AG04450 (cell line): ENCODE results near the gene THEM5. TPM values are rescaled to one million over a fixed set of nuclear protein-coding genes. Genes with fewer than 3 reads are reported as not detected.

Experiments
- CTCF ChIA-PET: fragments of 300-600, 350-600 bp; formaldehyde crosslinking; extraction: SDS; loops from one replicate; lab custom pipeline; 2022; ENCODE audit warnings: antibody characterized with exemption, inconsistent platforms; lab: Charles Lee
- POLR2A ChIA-PET: fragments of 350-600 bp; formaldehyde crosslinking; extraction: SDS; loops from one replicate; lab custom pipeline; 2021; ENCODE audit warnings: antibody characterized with exemption, inconsistent platforms; lab: Yijun Ruan, JAX
- DNase-seq: peaks from one replicate; pipeline ENCODE4 v3.0.0-alpha.2; 2011; ENCODE audit warnings: low read depth, low spot score
- H3K27ac ChIP-seq: one replicate; pipeline ENCODE4 v1.5.1; 2012; ENCODE audit warnings: low read depth, low read length, control low read depth
- H3K27me3 ChIP-seq: one replicate; pipeline ENCODE4 v1.6.0; 2012; ENCODE audit warnings: low read length; ENCODE audit not compliant: control insufficient read depth, insufficient read depth
- H3K4me3 ChIP-seq: 2 replicates; pipeline ENCODE4 v1.5.1; 2011; ENCODE audit warnings: mild to moderate bottlenecking, low read depth, low read length, control low read depth
- H3K9me3 ChIP-seq: 2 replicates; pipeline ENCODE4 v1.5.1; 2012; ENCODE audit warnings: low read length; ENCODE audit not compliant: control insufficient read depth, insufficient read depth
- polyA plus RNA-seq: library from polyadenylated mRNA; depleted of rRNA; stranded (reverse); fragments of >200 nt; gene quantifications from 2 replicates; pipeline ENCODE4 v1.2.3, GENCODE V29; 2011
- TF ChIP-seq, protein P1 (sequence below): IDR thresholded peaks from 2 replicates; pipeline ENCODE4 v1.5.1; 2011; ENCODE audit warnings: low read depth, low read length, control low read depth, inconsistent platforms

THEM5 gene
- polyA plus RNA-seq, 1 experiment: not detected

- no peak for DNase-seq
- Histone ChIP-seq H3K9me3 (no peaks in the 10 kb centered on the region; the same call in 1 of the 2 replicates), H3K27me3 (peaks cover 54% of the 10 kb centered on the region), H3K27ac (no peak overlapping the region), H3K4me3 (no peak overlapping the region)
- TF ChIP-seq, protein P1, sequence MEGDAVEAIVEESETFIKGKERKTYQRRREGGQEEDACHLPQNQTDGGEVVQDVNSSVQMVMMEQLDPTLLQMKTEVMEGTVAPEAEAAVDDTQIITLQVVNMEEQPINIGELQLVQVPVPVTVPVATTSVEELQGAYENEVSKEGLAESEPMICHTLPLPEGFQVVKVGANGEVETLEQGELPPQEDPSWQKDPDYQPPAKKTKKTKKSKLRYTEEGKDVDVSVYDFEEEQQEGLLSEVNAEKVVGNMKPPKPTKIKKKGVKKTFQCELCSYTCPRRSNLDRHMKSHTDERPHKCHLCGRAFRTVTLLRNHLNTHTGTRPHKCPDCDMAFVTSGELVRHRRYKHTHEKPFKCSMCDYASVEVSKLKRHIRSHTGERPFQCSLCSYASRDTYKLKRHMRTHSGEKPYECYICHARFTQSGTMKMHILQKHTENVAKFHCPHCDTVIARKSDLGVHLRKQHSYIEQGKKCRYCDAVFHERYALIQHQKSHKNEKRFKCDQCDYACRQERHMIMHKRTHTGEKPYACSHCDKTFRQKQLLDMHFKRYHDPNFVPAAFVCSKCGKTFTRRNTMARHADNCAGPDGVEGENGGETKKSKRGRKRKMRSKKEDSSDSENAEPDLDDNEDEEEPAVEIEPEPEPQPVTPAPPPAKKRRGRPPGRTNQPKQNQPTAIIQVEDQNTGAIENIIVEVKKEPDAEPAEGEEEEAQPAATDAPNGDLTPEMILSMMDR: no peak
- CTCF ChIA-PET: no interaction called here
- POLR2A ChIA-PET: no interaction called here
Measured at GRCh38 chr1:151832318-151832980, 21.1 kb downstream of the THEM5 start.

DNA sequence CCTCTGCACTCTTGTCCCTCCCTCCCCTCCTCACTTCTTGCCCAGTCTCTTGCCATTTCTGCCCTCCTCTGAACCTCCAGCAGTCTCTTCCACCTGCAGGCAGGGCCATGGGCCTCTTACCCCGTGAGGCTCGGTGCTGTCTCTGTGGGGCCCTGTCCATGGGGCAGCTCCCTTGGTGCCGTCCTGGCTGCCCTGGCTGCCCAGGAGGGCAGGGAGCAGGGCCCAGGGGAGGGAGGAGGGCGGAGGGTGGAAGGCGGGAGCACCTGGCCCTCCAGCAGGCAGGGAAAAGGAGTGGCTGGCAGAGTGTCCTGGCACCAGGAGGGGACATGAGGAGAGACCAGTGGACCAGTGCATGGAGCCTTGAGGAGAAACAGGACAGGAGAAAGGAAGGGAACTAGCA is 21.9 kb downstream of the THEM5 start, which contains the start of gene RORC:
RORC (minus strand) TSS at position 198 of the 400 bp plus-strand sequence; CDS start at position 160, 38 bp downstream.
- Histone ChIP-seq H3K4me3 (no peak within 1 kb of the TSS), H3K9me3 (no peaks in the 10 kb centered on the region; the same call in 1 of the 2 replicates), H3K27me3 (peaks cover 47% of the 10 kb centered on the region), H3K27ac (no peak within 1 kb of the TSS)
- POLR2A ChIA-PET: no interaction called here
- CTCF ChIA-PET: no interaction called here
- TF ChIP-seq, protein P1: no peak
- no peak for DNase-seq

DNA sequence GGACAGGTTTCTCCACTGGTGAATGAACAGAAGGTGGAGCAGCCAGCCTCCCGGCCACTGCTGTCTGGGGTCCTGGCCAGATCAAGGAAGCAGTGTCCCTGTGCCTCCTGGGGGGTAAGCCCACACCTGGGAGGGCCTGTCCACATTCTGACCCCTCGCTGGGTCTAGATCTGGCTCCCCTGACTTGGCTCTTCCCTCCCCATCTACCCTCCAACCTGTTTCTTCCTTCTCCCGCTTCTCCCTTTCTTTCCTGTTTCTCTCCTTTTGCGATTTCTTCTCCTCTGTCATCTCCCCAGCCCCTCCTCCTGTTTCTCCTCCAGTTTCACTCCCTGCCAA is 22.3 kb downstream of the THEM5 start:
- Histone ChIP-seq H3K27ac (no peak overlapping the region), H3K4me3 (no peak overlapping the region), H3K27me3 (peaks cover 47% of the 10 kb centered on the region), H3K9me3 (no peaks in the 10 kb centered on the region; the same call in 1 of the 2 replicates)
- ChIA-PET POLR2A (no interaction called here), CTCF (no interaction called here)
- TF ChIP-seq, protein P1: no peak
- DNase-seq: no peak

GRCh38 chr1:151830055-151830454 is 23.5 kb downstream of the THEM5 start:
- POLR2A ChIA-PET: no interaction called here
- TF ChIP-seq, protein P1: no peak
- Histone ChIP-seq H3K27me3 (peaks cover 51% of the 10 kb centered on the region), H3K9me3 (no peaks in the 10 kb centered on the region; the same call in 1 of the 2 replicates), H3K27ac (no peak overlapping the region), H3K4me3 (no peak overlapping the region)
- CTCF ChIA-PET: no interaction called here
- DNase-seq: no peak

DNA sequence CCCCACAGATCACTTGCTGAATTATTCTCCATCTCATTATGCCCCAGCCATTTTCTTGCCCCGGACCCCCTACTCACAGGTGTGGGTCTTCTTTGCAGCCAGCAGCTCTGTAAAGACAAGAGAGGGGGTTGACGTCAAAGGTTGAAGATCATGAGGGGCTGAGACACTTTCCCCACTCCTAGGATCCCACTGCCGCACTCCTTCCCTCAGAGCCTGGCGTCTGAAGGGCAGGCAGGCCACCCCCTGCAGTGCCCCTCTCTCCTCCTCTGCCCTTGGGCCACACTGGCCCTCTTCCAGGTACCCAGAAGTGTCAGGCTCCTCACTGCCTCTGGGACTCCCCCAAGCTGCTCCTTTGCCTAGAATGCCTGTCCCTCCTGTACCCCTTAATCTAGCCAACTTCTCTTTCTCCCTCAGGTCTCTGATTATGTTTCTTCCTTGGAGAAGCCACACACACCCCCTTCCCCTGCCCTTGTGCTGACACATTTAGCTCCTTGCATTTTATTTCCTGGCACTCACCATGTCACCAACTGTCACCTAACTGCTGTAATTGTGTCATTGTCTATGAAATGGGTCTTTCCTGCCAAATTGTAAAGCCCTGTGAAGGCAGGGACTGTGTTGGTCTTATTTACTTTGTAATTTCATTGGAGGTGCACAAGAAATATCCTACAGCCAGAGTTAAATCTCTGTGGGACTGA is 24.0 kb downstream of the THEM5 start:
- CTCF ChIA-PET: no interaction called here

More for the DNA sequence above, 24.0 kb downstream of the THEM5 start:
- Histone ChIP-seq H3K9me3 (no peaks in the 10 kb centered on the region; the same call in 1 of the 2 replicates), H3K27me3 (peaks cover 53% of the 10 kb centered on the region), H3K4me3 (no peak overlapping the region), H3K27ac (no peak overlapping the region)
- POLR2A ChIA-PET: no interaction called here
- DNase-seq: no peak
- TF ChIP-seq, protein P1: no peak
